Right lobe of liver (tissue), 6 donors: ENCODE measurements around the gene CPLX3. TPM values are rescaled to one million over a fixed set of nuclear protein-coding genes. Genes with fewer than 3 reads are reported as not detected.

Source experiments
- ATAC-seq, 4 donors: fragments of 200-7000 bp; cut with Tn5 transposase; one replicate each; pipeline ENCODE4 v1.9.1; 2020; ENCODE audit warnings: mild to moderate bottlenecking in 4 of 4, moderate library complexity in 4 of 4
- DNase-seq, 3 donors: peaks; one replicate each; pipeline ENCODE4 v3.0.0-alpha.2; 2020
- H3K27ac ChIP-seq, 3 donors: fragments of 200-600 bp; one replicate each; pipeline ENCODE4 v1.8.0; 2022
- H3K27me3 ChIP-seq, 2 donors: fragments of 200-600 bp; one replicate each; pipeline ENCODE4 v1.8.0; 2022
- H3K36me3 ChIP-seq, 4 donors: fragments of 200-600 bp; sonication (generic) in 1 of 4; one replicate each; pipeline versions ENCODE4 v1.5.1 to v1.8.0; 2017 to 2022; ENCODE audit warnings: control low read depth in 1 of 4
- H3K4me1 ChIP-seq, 4 donors: fragments of 200-600 bp; sonication (generic) in 1 of 4; one replicate each; pipeline versions ENCODE4 v1.5.1 to v1.8.0; 2017 to 2022; ENCODE audit warnings: control low read depth in 1 of 4
- H3K4me3 ChIP-seq, 3 donors: fragments of 200-600 bp; one replicate each; pipeline ENCODE4 v1.8.0; 2022
- H3K9me3 ChIP-seq, 4 donors: fragments of 200-600 bp; sonication (generic) in 1 of 4; one replicate each; pipeline versions ENCODE4 v1.5.1 to v1.8.0; 2017 to 2022; ENCODE audit warnings: control low read depth in 1 of 4
- CTCF ChIP-seq, 4 donors: fragments of 200-600 bp in 3 of 4; fragments of 450-650 bp in 1 of 4; IDR thresholded peaks; one replicate each; pipeline versions ENCODE4 v1.5.1 to v1.8.0; 2016 to 2022; ENCODE audit warnings: antibody characterized with exemption in 4 of 4, mild to moderate bottlenecking in 2 of 4
- POLR2A ChIP-seq: fragments of 450-650 bp; IDR thresholded peaks from one replicate; pipeline ENCODE4 v1.6.1; 2017; ENCODE audit warnings: antibody characterized with exemption, mild to moderate bottlenecking
- WGBS: methylation state at CpG from one replicate; pipeline ENCODE4 v1.1.6; 2018; ENCODE audit warnings: low coverage, low lambda C conversion rate; ENCODE audit not compliant: insufficient coverage; ENCODE audit errors: missing lambda C conversion rate; 5-methylcytosine and 5-hydroxymethylcytosine counted together
- intact Hi-C, 2 donors: fragments of 100-400 bp; cut with DNase I; formaldehyde crosslinking; loops; one replicate each; pipeline versions ENCODE4 v1.11.2 to v1.14.1; 2022
- total RNA-seq, 6 experiments: library from RNA; depleted of rRNA in 2 of 6; stranded (reverse); fragments of >200 nt in 2 of 6; fragmentation: NEBNext Ultra II Directional in 3 of 6; extraction: Animal tissue kit (Norgen Biotek cat#: 25700) in 3 of 6; gene quantifications; one replicate each; pipeline versions ENCODE4 v1.1.0 to v1.2.4, GENCODE V29; 2016 to 2023
- donor health status: DM: no; HTN: yes; CAD: no.
- donor health status: DM: no; HTN: no; CAD: no.
- donor health status: DM: no; HTN: no; CAD: no.
- donor health status: DM: no; HTN: yes; CAD: no.
- donor health status: DM: no; HTN: yes; CAD: no.

CPLX3 gene
- total RNA-seq, 6 experiments from 2014 or later = not detected

GRCh38 chr15:74816624-74817369 lies 9.6 kb upstream of the CPLX3 start:
- Histone ChIP-seq H3K27ac (no peak overlapping the region), H3K4me3 (no peak overlapping the region), H3K36me3 (no peaks in the 10 kb centered on the region), H3K4me1 (peaks cover 0 to 10% (median 0%) of the 10 kb centered on the region in 4 donors), H3K9me3 (no peaks in the 10 kb centered on the region), H3K27me3 (no peaks in the 10 kb centered on the region)
- TF ChIP-seq POLR2A = no peak
- no peak for TF ChIP-seq CTCF (IDR thresholded peaks at IDR 0.05)
- DNase-seq (no peak), ATAC-seq (no peak)
- 34% methylated on average over 6 of the region's 19 CpGs for WGBS
- intact Hi-C loops = no loop called here

- Histone ChIP-seq H3K27me3 (no peaks in the 10 kb centered on the region), H3K36me3 (no peaks in the 10 kb centered on the region), H3K9me3 (no peaks in the 10 kb centered on the region), H3K4me1 (peaks cover 0 to 10% (median 0%) of the 10 kb centered on the region in 4 donors), H3K4me3 (no peak overlapping the region), H3K27ac (no peak overlapping the region)
- intact Hi-C loops = no loop called here
- ATAC-seq = peak; percentile 64 to 73 (median 66)
- TF ChIP-seq CTCF (IDR thresholded peaks at IDR 0.05) = peak in 3 of 4 donors; percentile 19 to 34 (median 25)
- TF ChIP-seq POLR2A = no peak
- peak in 2 of 3 donors; percentile 62 to 69 for DNase-seq
- 18% methylated on average over 8 of the region's 9 CpGs for WGBS
Measured at GRCh38 chr15:74817370-74817737, 9.1 kb upstream of the CPLX3 start.

GRCh38 chr15:74820056-74820455 lies 6.4 kb upstream of the CPLX3 start:
- H3K4me1 ChIP-seq = peaks cover 0 to 4% (median 0%) of the 10 kb centered on the region in 4 donors
- H3K27me3 ChIP-seq = no peaks in the 10 kb centered on the region
- H3K36me3 ChIP-seq = no peaks in the 10 kb centered on the region
- no peaks in the 10 kb centered on the region for H3K9me3 ChIP-seq
- no peak overlapping the region for H3K4me3 ChIP-seq
- ATAC-seq (no peak), DNase-seq (no peak)
- no peak overlapping the region for H3K27ac ChIP-seq
- TF ChIP-seq POLR2A (no peak), CTCF (IDR thresholded peaks at IDR 0.05) (no peak)
- WGBS = 55% methylated on average over 1 of the region's 5 CpGs
- intact Hi-C loops = no loop called here

GRCh38 chr15:74821091-74821789 lies 5.2 kb upstream of the CPLX3 start:
- TF ChIP-seq CTCF (IDR thresholded peaks at IDR 0.05) = no peak
- no peak for TF ChIP-seq POLR2A
- 70% methylated on average over 2 of the region's 11 CpGs for WGBS
- H3K36me3 ChIP-seq = no peaks in the 10 kb centered on the region
- H3K27me3 ChIP-seq = no peaks in the 10 kb centered on the region
- ATAC-seq = no peak
- intact Hi-C loops = no loop called here
- peak in 1 of 3 donors; percentile 12 for DNase-seq
- H3K9me3 ChIP-seq = no peaks in the 10 kb centered on the region
- H3K4me1 ChIP-seq = no peaks in the 10 kb centered on the region
- H3K27ac ChIP-seq = no peak overlapping the region
- no peak overlapping the region for H3K4me3 ChIP-seq
